Endothelial cell of umbilical vein (primary cell): ENCODE measurements around the gene DCLK1. TPM values are rescaled to one million over a fixed set of nuclear protein-coding genes. Genes with fewer than 3 reads are reported as not detected.

ENCODE experiments used
- BruUV-seq: library from RNA; stranded (reverse); fragments of 400-500 nt; replicated peaks from 2 replicates; lab custom pipeline; 2021; lab: Mats Ljungman, UMichigan
- CTCF ChIA-PET: fragments of 300-600, 350-600 bp; sonication (Branson Sonifier 250); formaldehyde crosslinking; loops from one replicate; lab custom pipeline; 2021; ENCODE audit warnings: antibody characterized with exemption, inconsistent platforms; lab: Charles Lee
- POLR2A ChIA-PET: fragments of 300-600, 350-600 bp; sonication (Branson Sonifier 250); formaldehyde crosslinking; loops from one replicate; lab custom pipeline; 2021; ENCODE audit warnings: antibody characterized with exemption, inconsistent platforms; lab: Charles Lee
- DNase-seq: peaks from one replicate; pipeline ENCODE4 v3.0.0-alpha.2; 2011; ENCODE audit warnings: low read depth, low spot score
- FAIRE-seq: peaks from 2 replicates; lab custom pipeline; 2011; peaks lifted over from hg19 to GRCh38; lab: Jason Lieb, UNC
- H2AFZ ChIP-seq: 2 replicates; pipeline ENCODE4 v1.6.0; 2012; ENCODE audit warnings: low read depth, low read length, control low read depth, inconsistent platforms
- H3K27ac ChIP-seq: 2 replicates; pipeline ENCODE4 v1.5.1; 2011; ENCODE audit warnings: low read depth, mild to moderate bottlenecking, control low read depth, low read length, moderate library complexity; ENCODE audit not compliant: insufficient read depth
- H3K27me3 ChIP-seq, 2 experiments: 2 replicates each; pipeline versions ENCODE4 v1.6.0 to v1.6.1; 2011; ENCODE audit warnings: low read length in 2 of 2, mixed read lengths in 1 of 2; ENCODE audit not compliant: control insufficient read depth in 2 of 2, insufficient read depth in 2 of 2
- H3K36me3 ChIP-seq, 2 experiments: 2 replicates in 1 of 2; 3 replicates in 1 of 2; pipeline ENCODE4 v1.5.1; 2011; ENCODE audit warnings: low read length in 2 of 2, mild to moderate bottlenecking in 1 of 2, moderate library complexity in 1 of 2; ENCODE audit not compliant: control insufficient read depth in 2 of 2, insufficient read depth in 2 of 2; ENCODE audit errors: extremely low read depth in 1 of 2
- H3K4me1 ChIP-seq: 3 replicates; pipeline ENCODE4 v1.5.1; 2011; ENCODE audit warnings: mild to moderate bottlenecking, low read length; ENCODE audit not compliant: control insufficient read depth, insufficient read depth; ENCODE audit errors: extremely low read depth
- H3K4me2 ChIP-seq: 2 replicates; pipeline ENCODE4 v1.6.1; 2011; ENCODE audit warnings: low read length, control low read depth, mixed read lengths; ENCODE audit not compliant: insufficient read depth
- H3K4me3 ChIP-seq, 3 experiments: fragments of 200-600 bp in 1 of 3; sonication (generic), shearing (Covaris generic) in 1 of 3; replicated peaks in 1 of 3; 2 replicates each; pipeline ENCODE4 v1.5.1; 2011 to 2016; ENCODE audit warnings: control low read depth in 3 of 3, low read length in 3 of 3, mild to moderate bottlenecking in 2 of 3, inconsistent platforms in 1 of 3, low read depth in 1 of 3, moderate library complexity in 1 of 3; ENCODE audit not compliant: insufficient read depth in 1 of 3
- H3K79me2 ChIP-seq: 2 replicates; pipeline ENCODE4 v1.6.0; 2012; ENCODE audit warnings: low read length, inconsistent platforms; ENCODE audit not compliant: control insufficient read depth, insufficient read depth
- H3K9ac ChIP-seq: replicated peaks from 2 replicates; pipeline ENCODE3; 2011; ENCODE audit warnings: low read length, control low read depth; ENCODE audit not compliant: insufficient read depth; ENCODE audit errors: extremely low read depth
- H3K9me1 ChIP-seq: replicated peaks from 3 replicates; pipeline ENCODE4 v1.6.0; 2011; ENCODE audit warnings: mild to moderate bottlenecking, low read length; ENCODE audit not compliant: control insufficient read depth, insufficient read depth; ENCODE audit errors: extremely low read depth
- H3K9me3 ChIP-seq: replicated peaks from 2 replicates; pipeline ENCODE4 v1.5.1; 2012; ENCODE audit warnings: low read length, inconsistent platforms; ENCODE audit not compliant: control insufficient read depth, insufficient read depth
- H4K20me1 ChIP-seq: replicated peaks from 2 replicates; pipeline ENCODE3; 2011; ENCODE audit warnings: mild to moderate bottlenecking, low read length; ENCODE audit not compliant: control insufficient read depth, insufficient read depth; ENCODE audit errors: extremely low read depth
- CTCF ChIP-seq, 2 donors: IDR thresholded peaks; 1 replicate in 1 of 2; 2 replicates in 1 of 2; pipeline ENCODE4 v1.5.1; 2011; ENCODE audit warnings: low read length in 2 of 2, mild to moderate bottlenecking in 2 of 2, moderate library complexity in 2 of 2, control low read depth in 1 of 2, inconsistent platforms in 1 of 2, low read depth in 1 of 2; ENCODE audit not compliant: insufficient read depth in 1 of 2; ENCODE audit errors: extremely low read depth in 1 of 2
- EZH2 ChIP-seq: IDR thresholded peaks from 2 replicates; pipeline ENCODE4 v1.6.1; 2012; ENCODE audit warnings: borderline replicate concordance, low read depth, mild to moderate bottlenecking, moderate library complexity, low read length, inconsistent platforms; ENCODE audit not compliant: severe bottlenecking
- FOS ChIP-seq: IDR thresholded peaks from 2 replicates; pipeline ENCODE4 v1.6.1; 2011; ENCODE audit warnings: mild to moderate bottlenecking, low read length, moderate library complexity, borderline replicate concordance; ENCODE audit not compliant: insufficient read depth
- GATA2 ChIP-seq: IDR thresholded peaks from 2 replicates; pipeline ENCODE4 v1.7.0; 2011; ENCODE audit warnings: low read depth, mild to moderate bottlenecking, moderate library complexity, mixed read lengths, low read length; ENCODE audit not compliant: insufficient read length, insufficient read depth
- JUN ChIP-seq: IDR thresholded peaks from 2 replicates; pipeline ENCODE4 v1.6.1; 2011; ENCODE audit warnings: borderline replicate concordance, low read depth; ENCODE audit not compliant: insufficient read length, insufficient read depth
- MAX ChIP-seq: IDR thresholded peaks from 2 replicates; pipeline ENCODE4 v1.6.1; 2011; ENCODE audit not compliant: insufficient read depth, insufficient read length
- MYC ChIP-seq: IDR thresholded peaks from one replicate; pipeline ENCODE4 v1.6.1; 2011; ENCODE audit warnings: mild to moderate bottlenecking, low read depth, low read length
- POLR2A ChIP-seq: IDR thresholded peaks from 2 replicates; pipeline ENCODE4 v1.6.1; 2012; ENCODE audit warnings: low read depth, mild to moderate bottlenecking, control low read depth, low read length
- POLR2AphosphoS5 ChIP-seq: IDR thresholded peaks from 2 replicates; pipeline ENCODE4 v1.6.1; 2012; ENCODE audit warnings: low read depth, mild to moderate bottlenecking, control low read depth, low read length, moderate library complexity; ENCODE audit not compliant: insufficient read depth
- dilution Hi-C: fragments of 300-500 bp; cut with MboI; formaldehyde crosslinking; loops from one replicate; pipeline ENCODE4 v1.15.0; 2019; ENCODE audit warnings: low sequenced_read_pairs; ENCODE audit not compliant: extremely low pct_ligation_motif_present
- intact Hi-C: fragments of 100-400 bp; cut with micrococcal nuclease; formaldehyde crosslinking; loops from one replicate; pipeline ENCODE4 v1.10.0; 2022
- polyA plus RNA-seq, 4 experiments: library from polyadenylated mRNA; depleted of rRNA in 3 of 4; stranded (reverse) in 3 of 4; unstranded in 1 of 4; fragments of >200 nt; gene quantifications; 2 replicates each; pipeline versions ENCODE4 v1.2.1 to v1.2.3, GENCODE V29; 2011 to 2012; ENCODE audit warnings: missing spikeins in 1 of 4
- total RNA-seq: library from RNA; stranded (reverse); gene quantifications from 2 replicates; pipeline ENCODE4 v1.2.3, GENCODE V29; 2021

The DCLK1 gene
- total and polyA plus RNA-seq, 2 donors (not counting 3 experiments of a cell fraction or from before 2014, with no cell fraction given), result 0.28 to 3.9 TPM

GRCh38 chr13:36074659-36075058 lies 56.5 kb downstream of the DCLK1 start:
- BruUV-seq, result no TSS peak
- ChIA-PET POLR2A (no interaction called here), CTCF (no interaction called here)
- Histone ChIP-seq H3K27ac (no peak overlapping the region), H3K9ac (no peak overlapping the region), H3K4me2 (no peak overlapping the region), H3K36me3 (no peaks in the 10 kb centered on the region), H4K20me1 (no peaks in the 10 kb centered on the region), H3K9me3 (no peaks in the 10 kb centered on the region), H3K4me1 (no peaks in the 10 kb centered on the region), H3K79me2 (no peaks in the 10 kb centered on the region), H3K9me1 (no peaks in the 10 kb centered on the region), H2AFZ (no peak overlapping the region), H3K4me3 (no peak overlapping the region), H3K27me3 (no peaks in the 10 kb centered on the region)
- dilution Hi-C loops, result no loop called here
- FAIRE-seq, result no peak
- TF ChIP-seq MAX (no peak), JUN (no peak), POLR2AphosphoS5 (no peak), GATA2 (no peak), POLR2A (no peak), CTCF (IDR thresholded peaks at IDR 0.05; ENCODE audit: extremely low read depth in 1 of 2, insufficient read depth in 1 of 2, low read depth in 1 of 2, low read length in 2 of 2) (no peak), FOS (no peak), EZH2 (no peak), MYC (no peak)
- intact Hi-C loops, result no loop called here
- no peak for DNase-seq
